ENCODE measurements around the gene YJU2.
"Not testable (repeated sequence)": the region's sequence is repeated elsewhere in the genome, so short reads cannot be mapped to it uniquely, and the experiment has no call there.

The YJU2 gene

DNA sequence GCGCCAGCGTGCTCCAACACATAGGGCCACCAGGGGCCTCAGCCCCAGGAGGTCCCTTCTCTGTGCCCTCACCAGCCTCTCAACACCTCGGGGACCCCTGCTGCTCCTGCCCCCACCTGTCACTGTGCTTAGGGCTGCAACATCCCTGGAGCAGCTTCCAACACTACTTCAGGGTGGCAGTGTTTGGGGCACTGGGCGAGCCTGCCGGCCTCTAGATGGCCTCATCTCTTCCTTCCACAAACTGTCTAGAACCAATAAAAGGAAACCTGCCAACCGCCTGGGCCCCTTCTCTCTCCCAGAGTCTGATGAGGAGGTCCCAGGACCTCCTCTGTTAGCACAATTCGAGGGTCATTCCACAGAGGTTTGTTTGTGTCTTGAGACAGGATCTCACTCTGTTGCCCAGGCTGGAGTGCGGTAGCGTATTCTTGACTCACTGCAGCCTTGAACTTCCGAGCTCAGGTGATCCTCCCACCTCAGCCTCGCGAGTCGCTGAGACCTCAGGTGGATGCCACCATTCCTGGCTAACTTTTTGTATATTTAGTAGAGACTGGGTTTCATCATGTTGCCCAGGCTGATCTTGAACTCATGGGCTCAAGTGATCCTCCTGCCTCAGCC is 22.0 kb downstream of the YJU2 start:
- TF ChIP-seq, protein P1, sequence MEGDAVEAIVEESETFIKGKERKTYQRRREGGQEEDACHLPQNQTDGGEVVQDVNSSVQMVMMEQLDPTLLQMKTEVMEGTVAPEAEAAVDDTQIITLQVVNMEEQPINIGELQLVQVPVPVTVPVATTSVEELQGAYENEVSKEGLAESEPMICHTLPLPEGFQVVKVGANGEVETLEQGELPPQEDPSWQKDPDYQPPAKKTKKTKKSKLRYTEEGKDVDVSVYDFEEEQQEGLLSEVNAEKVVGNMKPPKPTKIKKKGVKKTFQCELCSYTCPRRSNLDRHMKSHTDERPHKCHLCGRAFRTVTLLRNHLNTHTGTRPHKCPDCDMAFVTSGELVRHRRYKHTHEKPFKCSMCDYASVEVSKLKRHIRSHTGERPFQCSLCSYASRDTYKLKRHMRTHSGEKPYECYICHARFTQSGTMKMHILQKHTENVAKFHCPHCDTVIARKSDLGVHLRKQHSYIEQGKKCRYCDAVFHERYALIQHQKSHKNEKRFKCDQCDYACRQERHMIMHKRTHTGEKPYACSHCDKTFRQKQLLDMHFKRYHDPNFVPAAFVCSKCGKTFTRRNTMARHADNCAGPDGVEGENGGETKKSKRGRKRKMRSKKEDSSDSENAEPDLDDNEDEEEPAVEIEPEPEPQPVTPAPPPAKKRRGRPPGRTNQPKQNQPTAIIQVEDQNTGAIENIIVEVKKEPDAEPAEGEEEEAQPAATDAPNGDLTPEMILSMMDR (IDR thresholded peaks at IDR 0.05): no peak
- no peak overlapping the region for H3K4me3 ChIP-seq
- DNase-seq: no peak
- H3K27me3 ChIP-seq: no peaks in the 10 kb centered on the region
- no peaks in the 10 kb centered on the region for H3K9me3 ChIP-seq
- intact Hi-C loops (cut with DNase I; ENCODE audit: low total_unique reads): loop anchor here (2.0 to 10.0 kb wide), 3 partner anchors 84 to 253 kb away; partner anchors contain the start of genes CHAF1A and SH3GL1
- peaks cover 51 to 93% (median 61%) of the 10 kb centered on the region in 3 donors for H3K36me3 ChIP-seq
- H3K4me1 ChIP-seq: no peaks in the 10 kb centered on the region
- H3K27ac ChIP-seq: no peak overlapping the region

DNA sequence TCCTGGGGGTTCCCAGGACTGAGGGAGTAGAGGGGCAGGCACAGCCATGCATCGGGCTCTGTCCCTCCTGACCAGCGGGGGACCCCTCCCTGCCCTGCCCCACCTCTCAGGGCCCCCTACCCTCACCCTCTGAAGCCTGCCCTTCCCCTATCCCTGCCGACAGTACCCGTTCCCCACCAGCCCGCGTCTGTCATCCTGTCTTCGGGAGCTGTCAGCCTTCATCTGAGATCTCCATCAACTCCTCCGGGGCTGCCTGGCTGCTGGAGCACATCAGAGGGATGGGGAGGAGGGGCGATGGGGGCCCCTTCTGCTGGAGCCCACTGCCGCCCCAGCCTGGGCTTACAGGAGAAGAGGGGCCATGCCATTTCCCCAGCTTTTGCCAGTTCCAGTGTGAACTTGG is 26.0 kb downstream of the YJU2 start:
- TF ChIP-seq, protein P1 (IDR thresholded peaks at IDR 0.05): no peak
- Histone ChIP-seq H3K27ac (no peak overlapping the region), H3K4me3 (no peak overlapping the region), H3K4me1 (no peaks in the 10 kb centered on the region), H3K9me3 (no peaks in the 10 kb centered on the region), H3K36me3 (peaks cover 27 to 53% (median 37%) of the 10 kb centered on the region in 3 donors), H3K27me3 (peaks cover 0 to 10% of the 10 kb centered on the region in 2 donors)
- DNase-seq: no peak
- intact Hi-C loops (cut with DNase I; ENCODE audit: low total_unique reads): no loop called here

DNA sequence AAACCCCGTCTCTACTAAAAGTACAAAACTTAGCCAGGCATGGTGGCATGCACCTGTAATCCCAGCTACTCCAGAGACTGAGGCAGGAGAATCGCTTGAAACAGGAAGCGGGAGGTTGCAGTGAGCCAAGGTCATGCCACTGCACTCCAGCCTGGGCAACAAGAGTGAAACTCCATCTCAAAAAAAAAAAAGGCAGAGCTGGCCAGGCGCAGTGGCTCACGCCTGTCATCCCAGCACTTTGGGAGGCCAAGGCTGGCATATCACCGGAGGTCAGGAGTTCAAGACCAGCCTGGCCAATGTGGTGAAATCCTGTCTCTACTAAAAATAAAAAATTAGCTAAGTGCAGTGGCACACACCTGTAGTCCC is 27.4 kb downstream of the YJU2 start:
- H3K4me1 ChIP-seq; H3K27ac ChIP-seq; H3K9me3 ChIP-seq; H3K4me3 ChIP-seq; DNase-seq; intact Hi-C loops (cut with DNase I; ENCODE audit: low total_unique reads): not testable (repeated sequence)
- Histone ChIP-seq H3K36me3 (peaks cover 14 to 39% (median 23%) of the 10 kb centered on the region in 3 donors), H3K27me3 (peaks cover 0 to 24% of the 10 kb centered on the region in 2 donors)

DNA sequence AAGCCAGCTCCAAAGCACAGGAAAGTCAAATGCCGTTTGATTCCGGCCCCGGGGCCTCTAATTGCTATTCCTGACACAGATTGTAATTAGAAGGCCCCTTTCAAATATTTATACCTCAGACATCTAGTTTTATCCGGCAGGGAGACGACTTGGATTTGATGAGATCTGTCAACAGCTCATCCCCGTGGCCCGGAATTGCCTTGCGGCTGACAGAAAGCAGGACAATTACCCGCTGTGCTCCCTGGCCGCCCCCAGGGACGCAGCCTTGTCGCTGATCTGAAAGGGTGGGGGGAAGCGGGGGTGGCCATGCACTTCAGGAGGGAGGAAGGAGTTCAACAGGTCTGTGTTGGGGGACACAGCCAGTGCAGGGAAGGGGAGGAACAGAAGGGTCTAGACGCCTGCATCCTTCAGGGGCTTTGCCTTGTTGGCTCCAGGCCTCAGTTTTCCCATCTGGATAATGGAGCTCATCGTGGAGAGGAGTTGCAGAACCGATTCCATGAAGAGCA is 30.4 kb downstream of the YJU2 start:
- Histone ChIP-seq H3K4me3 (no peak overlapping the region), H3K27ac (no peak overlapping the region), H3K36me3 (peaks cover 0 to 9% (median under 1%) of the 10 kb centered on the region in 3 donors), H3K9me3 (no peaks in the 10 kb centered on the region), H3K4me1 (peaks cover 0 to 18% (median 11%) of the 10 kb centered on the region in 4 donors), H3K27me3 (peaks cover 0 to 52% of the 10 kb centered on the region in 2 donors)
- TF ChIP-seq, protein P1 (IDR thresholded peaks at IDR 0.05): no peak
- intact Hi-C loops (cut with DNase I; ENCODE audit: low total_unique reads): no loop called here
- DNase-seq: no peak

DNA sequence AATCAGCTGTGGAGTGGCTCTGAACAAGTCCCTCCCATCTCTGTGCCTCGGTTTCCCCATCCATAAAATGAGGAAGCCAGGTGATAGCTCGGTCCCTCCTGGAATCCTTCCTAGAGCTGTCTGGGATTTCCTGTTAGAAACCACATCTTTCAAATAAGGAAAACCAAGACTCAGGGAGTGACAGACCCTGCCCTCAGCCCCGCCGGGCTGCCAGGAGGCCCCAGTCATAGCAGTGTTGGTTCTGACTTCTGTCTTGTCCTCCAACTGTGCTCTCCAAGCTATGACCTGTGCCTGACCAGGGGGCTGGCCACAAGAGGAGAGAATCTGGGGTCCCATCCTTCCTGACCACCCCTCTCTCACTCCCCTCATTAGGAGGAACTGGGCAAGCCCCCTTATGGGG is 31.1 kb downstream of the YJU2 start:
- intact Hi-C loops (cut with DNase I; ENCODE audit: low total_unique reads): no loop called here
- Histone ChIP-seq H3K27me3 (peaks cover 0 to 59% of the 10 kb centered on the region in 2 donors), H3K27ac (no peak overlapping the region)

More for the DNA sequence above, 31.1 kb downstream of the YJU2 start:
- TF ChIP-seq, protein P1 (IDR thresholded peaks at IDR 0.05): no peak
- Histone ChIP-seq H3K4me1 (peaks cover 0 to 18% (median 11%) of the 10 kb centered on the region in 4 donors), H3K36me3 (peaks cover 0 to 2% (median 0%) of the 10 kb centered on the region in 3 donors), H3K9me3 (no peaks in the 10 kb centered on the region), H3K4me3 (no peak overlapping the region)
- no peak for DNase-seq

Measured in tibial artery (tissue), 4 donors.